Ureter (tissue), 1 donor: ENCODE measurements around the gene GCA. TPM values are rescaled to one million over a fixed set of nuclear protein-coding genes. Genes with fewer than 3 reads are reported as not detected.

ENCODE experiments used
- total RNA-seq: library from RNA; stranded (reverse); gene quantifications from one replicate; pipeline ENCODE4 v1.2.4, GENCODE V29; 2023
- donor health status: DM: yes; HTN: yes; CAD: no.

Gene GCA
- total RNA-seq, 1 donor from 2014 or later: 27.5 TPM

Other genes with a start within 250 kb of the GCA start
- gene GCG, start 191.9 kb upstream of the GCA start, total RNA-seq: not detected
- 3.0 TPM for gene FAP, start 100.7 kb upstream of the GCA start, total RNA-seq
- 15.2 TPM for gene IFIH1, start 25.4 kb upstream of the GCA start, total RNA-seq